Measurements from ENCODE around the gene KIF26B.

DNA sequence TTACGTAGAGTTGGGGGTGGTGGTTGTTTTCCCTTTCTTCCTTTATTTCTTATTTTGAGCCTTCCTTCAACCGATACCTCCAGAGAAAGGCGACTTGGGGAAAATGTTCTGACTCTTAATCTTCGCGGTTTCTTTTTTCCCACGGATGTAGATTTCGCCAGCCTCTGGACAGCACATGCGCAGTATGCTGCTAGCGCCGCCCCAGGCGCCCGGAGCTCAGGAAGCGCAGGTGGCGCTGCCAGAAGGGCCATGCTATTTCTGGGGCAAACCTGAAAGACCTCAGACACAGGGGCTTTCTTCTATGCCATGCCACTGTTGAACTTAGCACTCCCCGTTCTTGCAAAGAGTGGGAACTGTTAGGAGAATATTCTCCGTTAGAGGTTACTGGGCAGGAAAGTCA is 392.1 kb downstream of the KIF26B start:
- TF ChIP-seq ZNF138 (CRISPR knock-in tag; conservative IDR thresholded peaks at IDR 0.05) (no peak), USF2 (CRISPR knock-in tag; IDR thresholded peaks at IDR 0.05) (no peak), ELF4 (CRISPR knock-in tag; IDR thresholded peaks at IDR 0.05; ENCODE audit: low read depth) (no peak), JUN (CRISPR knock-in tag; IDR thresholded peaks at IDR 0.05) (no peak), PRDM15 (CRISPR knock-in tag; IDR thresholded peaks at IDR 0.05) (no peak), FOXP4 (CRISPR knock-in tag; IDR thresholded peaks at IDR 0.05) (no peak), TCF7 (CRISPR knock-in tag; IDR thresholded peaks at IDR 0.05; ENCODE audit: low read depth) (no peak), E2F4 (CRISPR knock-in tag; IDR thresholded peaks at IDR 0.05; ENCODE audit: borderline replicate concordance, low read depth) (no peak), IRF2 (CRISPR knock-in tag; IDR thresholded peaks at IDR 0.05; ENCODE audit: borderline replicate concordance, low read depth) (no peak)
- TF ChIP-seq, protein P1, sequence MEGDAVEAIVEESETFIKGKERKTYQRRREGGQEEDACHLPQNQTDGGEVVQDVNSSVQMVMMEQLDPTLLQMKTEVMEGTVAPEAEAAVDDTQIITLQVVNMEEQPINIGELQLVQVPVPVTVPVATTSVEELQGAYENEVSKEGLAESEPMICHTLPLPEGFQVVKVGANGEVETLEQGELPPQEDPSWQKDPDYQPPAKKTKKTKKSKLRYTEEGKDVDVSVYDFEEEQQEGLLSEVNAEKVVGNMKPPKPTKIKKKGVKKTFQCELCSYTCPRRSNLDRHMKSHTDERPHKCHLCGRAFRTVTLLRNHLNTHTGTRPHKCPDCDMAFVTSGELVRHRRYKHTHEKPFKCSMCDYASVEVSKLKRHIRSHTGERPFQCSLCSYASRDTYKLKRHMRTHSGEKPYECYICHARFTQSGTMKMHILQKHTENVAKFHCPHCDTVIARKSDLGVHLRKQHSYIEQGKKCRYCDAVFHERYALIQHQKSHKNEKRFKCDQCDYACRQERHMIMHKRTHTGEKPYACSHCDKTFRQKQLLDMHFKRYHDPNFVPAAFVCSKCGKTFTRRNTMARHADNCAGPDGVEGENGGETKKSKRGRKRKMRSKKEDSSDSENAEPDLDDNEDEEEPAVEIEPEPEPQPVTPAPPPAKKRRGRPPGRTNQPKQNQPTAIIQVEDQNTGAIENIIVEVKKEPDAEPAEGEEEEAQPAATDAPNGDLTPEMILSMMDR (IDR thresholded peaks at IDR 0.05), result no peak
- TF ChIP-seq, protein P2, sequence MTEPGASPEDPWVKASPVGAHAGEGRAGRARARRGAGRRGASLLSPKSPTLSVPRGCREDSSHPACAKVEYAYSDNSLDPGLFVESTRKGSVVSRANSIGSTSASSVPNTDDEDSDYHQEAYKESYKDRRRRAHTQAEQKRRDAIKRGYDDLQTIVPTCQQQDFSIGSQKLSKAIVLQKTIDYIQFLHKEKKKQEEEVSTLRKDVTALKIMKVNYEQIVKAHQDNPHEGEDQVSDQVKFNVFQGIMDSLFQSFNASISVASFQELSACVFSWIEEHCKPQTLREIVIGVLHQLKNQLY (CRISPR knock-in tag; IDR thresholded peaks at IDR 0.05), result no peak
- TF ChIP-seq, protein P3, sequence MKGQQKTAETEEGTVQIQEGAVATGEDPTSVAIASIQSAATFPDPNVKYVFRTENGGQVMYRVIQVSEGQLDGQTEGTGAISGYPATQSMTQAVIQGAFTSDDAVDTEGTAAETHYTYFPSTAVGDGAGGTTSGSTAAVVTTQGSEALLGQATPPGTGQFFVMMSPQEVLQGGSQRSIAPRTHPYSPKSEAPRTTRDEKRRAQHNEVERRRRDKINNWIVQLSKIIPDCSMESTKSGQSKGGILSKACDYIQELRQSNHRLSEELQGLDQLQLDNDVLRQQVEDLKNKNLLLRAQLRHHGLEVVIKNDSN (CRISPR knock-in tag; IDR thresholded peaks at IDR 0.05), result no peak
- TF ChIP-seq, protein P4, sequence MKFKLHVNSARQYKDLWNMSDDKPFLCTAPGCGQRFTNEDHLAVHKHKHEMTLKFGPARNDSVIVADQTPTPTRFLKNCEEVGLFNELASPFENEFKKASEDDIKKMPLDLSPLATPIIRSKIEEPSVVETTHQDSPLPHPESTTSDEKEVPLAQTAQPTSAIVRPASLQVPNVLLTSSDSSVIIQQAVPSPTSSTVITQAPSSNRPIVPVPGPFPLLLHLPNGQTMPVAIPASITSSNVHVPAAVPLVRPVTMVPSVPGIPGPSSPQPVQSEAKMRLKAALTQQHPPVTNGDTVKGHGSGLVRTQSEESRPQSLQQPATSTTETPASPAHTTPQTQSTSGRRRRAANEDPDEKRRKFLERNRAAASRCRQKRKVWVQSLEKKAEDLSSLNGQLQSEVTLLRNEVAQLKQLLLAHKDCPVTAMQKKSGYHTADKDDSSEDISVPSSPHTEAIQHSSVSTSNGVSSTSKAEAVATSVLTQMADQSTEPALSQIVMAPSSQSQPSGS (CRISPR knock-in tag; IDR thresholded peaks at IDR 0.05; ENCODE audit: borderline replicate concordance, low read depth), result no peak
- TF ChIP-seq, protein P5, sequence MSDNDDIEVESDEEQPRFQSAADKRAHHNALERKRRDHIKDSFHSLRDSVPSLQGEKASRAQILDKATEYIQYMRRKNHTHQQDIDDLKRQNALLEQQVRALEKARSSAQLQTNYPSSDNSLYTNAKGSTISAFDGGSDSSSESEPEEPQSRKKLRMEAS (CRISPR knock-in tag; IDR thresholded peaks at IDR 0.05), result no peak
